GM12891 (cell line): Measurements from ENCODE around the gene IRX4.

ENCODE experiments used
- PAX5 ChIP-seq: IDR thresholded peaks from 2 replicates; pipeline ENCODE4 v1.6.1; 2011; ENCODE audit warnings: low read length, moderate library complexity, mild to moderate bottlenecking; ENCODE audit not compliant: insufficient read depth, severe bottlenecking
- POLR2A ChIP-seq: IDR thresholded peaks from 2 replicates; pipeline ENCODE4 v1.6.1; 2011; ENCODE audit warnings: low read depth, low read length, control low read depth
- POLR2AphosphoS5 ChIP-seq: IDR thresholded peaks from 2 replicates; pipeline ENCODE4 v1.6.1; 2011; ENCODE audit warnings: low read depth, low read length, control low read depth
- POU2F2 ChIP-seq: IDR thresholded peaks from 2 replicates; pipeline ENCODE4 v1.6.1; 2011; ENCODE audit warnings: low read depth, mild to moderate bottlenecking, control low read depth, low read length, moderate library complexity
- SPI1 ChIP-seq: IDR thresholded peaks from 2 replicates; pipeline ENCODE4 v1.6.1; 2011; ENCODE audit warnings: low read depth, low read length, control low read depth
- TAF1 ChIP-seq: IDR thresholded peaks from 2 replicates; pipeline ENCODE4 v1.6.1; 2011; ENCODE audit warnings: low read depth, low read length, control low read depth

DNA sequence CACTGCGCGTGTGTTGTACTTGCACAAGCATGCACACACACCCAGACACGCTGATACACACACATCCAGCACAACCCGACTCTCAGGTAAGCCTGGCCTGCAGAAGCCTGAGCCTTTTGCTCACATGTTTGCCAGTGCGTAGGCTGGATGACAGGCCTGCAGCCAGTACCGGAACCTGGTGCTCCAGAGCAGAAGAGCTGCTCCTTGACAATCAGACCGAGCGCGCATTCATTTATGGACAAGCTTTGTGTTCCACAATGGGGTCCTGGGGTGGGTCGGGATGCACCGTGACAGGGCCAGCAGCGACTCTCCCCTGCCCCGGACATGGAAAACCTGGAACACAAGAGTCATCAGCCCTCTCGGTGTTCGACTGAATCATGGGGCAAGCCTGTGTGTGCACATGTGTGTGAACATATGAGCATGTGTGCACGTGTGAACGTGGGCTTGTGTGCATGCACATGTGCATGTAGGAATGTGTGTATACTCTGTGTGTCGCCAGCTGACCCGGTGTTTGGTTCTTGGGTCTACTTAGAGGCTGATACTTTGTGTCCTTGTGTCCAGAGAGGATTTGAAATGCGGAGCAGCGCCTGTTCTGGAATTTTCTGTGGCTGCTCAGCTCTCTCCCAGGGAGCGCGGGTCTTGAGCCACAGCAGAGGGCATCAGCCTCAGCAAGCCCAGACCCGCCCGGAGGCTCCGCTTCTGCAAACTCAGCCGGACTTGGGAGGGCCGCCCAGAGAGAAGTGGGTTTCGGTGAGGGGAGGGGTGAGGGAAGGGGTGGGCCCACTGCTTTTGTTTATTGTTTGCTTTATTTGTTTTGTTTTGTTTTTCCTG is 32.2 kb downstream of the IRX4 start:
- TF ChIP-seq POLR2AphosphoS5 (no peak), POLR2A (no peak), TAF1 (no peak), SPI1 (no peak), POU2F2 (no peak), PAX5 (no peak)
